Measurements from ENCODE around the gene RTCA. TPM values are rescaled to one million over a fixed set of nuclear protein-coding genes. Genes with fewer than 3 reads are reported as not detected.

RTCA gene
- polyA plus RNA-seq, 1 donor from 2014 or later = 95.2 TPM

DNA sequence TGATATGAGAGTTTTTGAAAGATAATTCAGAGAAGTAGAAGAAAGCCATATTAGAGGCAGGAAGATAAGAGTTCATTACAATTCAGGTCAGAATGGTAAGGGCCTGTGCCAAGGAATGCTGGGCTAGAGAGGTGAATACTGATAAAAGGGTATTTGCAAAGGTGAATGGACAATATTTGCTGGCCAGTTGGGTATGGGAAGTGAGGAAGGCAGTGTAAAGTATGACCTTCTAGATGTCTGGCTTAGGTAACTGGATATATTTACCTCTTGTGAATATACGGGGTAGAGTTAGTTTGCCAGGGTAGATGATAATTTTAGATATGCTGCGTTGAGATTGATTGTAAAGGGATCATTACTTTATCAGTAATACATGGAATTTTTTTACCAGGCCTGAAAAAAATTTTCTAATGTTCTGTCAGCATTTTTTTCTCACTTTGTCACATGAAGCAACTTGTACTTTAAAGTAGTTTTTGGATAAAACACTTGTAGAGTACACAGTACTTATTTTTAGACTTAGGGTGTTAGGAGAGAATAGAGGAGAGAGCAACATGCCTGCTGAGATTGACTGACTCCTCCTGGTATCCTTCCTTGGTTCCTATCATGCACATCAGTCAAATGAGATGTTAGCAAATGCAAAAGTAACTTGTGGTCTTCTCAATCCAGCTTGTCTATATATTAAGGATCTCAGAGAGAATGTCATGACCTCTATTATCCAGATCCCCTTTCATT, 14.1 kb downstream of the RTCA start:
- Histone ChIP-seq H3F3A (ENCODE audit: insufficient read depth, low read length, poor library complexity, severe bottlenecking) (no peaks in the 10 kb centered on the region), H2AFZ (ENCODE audit: low read depth, low read length) (no peak overlapping the region), H3K36me3 (ENCODE audit: insufficient read depth, low read length) (peaks cover 9% of the 10 kb centered on the region), H3K9me2 (ENCODE audit: insufficient read depth, low read length) (no peaks in the 10 kb centered on the region), H3K27ac (ENCODE audit: low read length) (no peak overlapping the region), H3K4me3 (ENCODE audit: low read length) (no peak overlapping the region), H3K4me2 (ENCODE audit: low read length) (no peak overlapping the region), H3K27me3 (ENCODE audit: insufficient read depth, low read depth, low read length) (no peaks in the 10 kb centered on the region), H3K9me3 (ENCODE audit: low read length) (no peaks in the 10 kb centered on the region), H4K20me1 (ENCODE audit: insufficient read depth) (no peaks in the 10 kb centered on the region), H3K79me2 (replicated peaks; ENCODE audit: insufficient read depth, low read length) (no peaks in the 10 kb centered on the region), H3K9ac (ENCODE audit: low read length) (no peak overlapping the region)
- TF ChIP-seq MXI1 (conservative IDR thresholded peaks at IDR 0.05; ENCODE audit: poor library complexity, severe bottlenecking) (no peak), EZH2 (IDR thresholded peaks at IDR 0.05; ENCODE audit: borderline replicate concordance, insufficient read depth, low read length, poor library complexity, severe bottlenecking) (no peak), SMC3 (conservative IDR thresholded peaks at IDR 0.05; ENCODE audit: poor library complexity) (no peak), RAD21 (conservative IDR thresholded peaks at IDR 0.05) (no peak), POLR2AphosphoS5 (IDR thresholded peaks at IDR 0.05) (no peak), CTCF (IDR thresholded peaks at IDR 0.05; ENCODE audit: poor library complexity, severe bottlenecking) (no peak), TAF1 (IDR thresholded peaks at IDR 0.05; ENCODE audit: low read depth) (no peak), EP300 (conservative IDR thresholded peaks at IDR 0.05; ENCODE audit: poor library complexity, severe bottlenecking) (no peak)
- TF ChIP-seq, protein P1, sequence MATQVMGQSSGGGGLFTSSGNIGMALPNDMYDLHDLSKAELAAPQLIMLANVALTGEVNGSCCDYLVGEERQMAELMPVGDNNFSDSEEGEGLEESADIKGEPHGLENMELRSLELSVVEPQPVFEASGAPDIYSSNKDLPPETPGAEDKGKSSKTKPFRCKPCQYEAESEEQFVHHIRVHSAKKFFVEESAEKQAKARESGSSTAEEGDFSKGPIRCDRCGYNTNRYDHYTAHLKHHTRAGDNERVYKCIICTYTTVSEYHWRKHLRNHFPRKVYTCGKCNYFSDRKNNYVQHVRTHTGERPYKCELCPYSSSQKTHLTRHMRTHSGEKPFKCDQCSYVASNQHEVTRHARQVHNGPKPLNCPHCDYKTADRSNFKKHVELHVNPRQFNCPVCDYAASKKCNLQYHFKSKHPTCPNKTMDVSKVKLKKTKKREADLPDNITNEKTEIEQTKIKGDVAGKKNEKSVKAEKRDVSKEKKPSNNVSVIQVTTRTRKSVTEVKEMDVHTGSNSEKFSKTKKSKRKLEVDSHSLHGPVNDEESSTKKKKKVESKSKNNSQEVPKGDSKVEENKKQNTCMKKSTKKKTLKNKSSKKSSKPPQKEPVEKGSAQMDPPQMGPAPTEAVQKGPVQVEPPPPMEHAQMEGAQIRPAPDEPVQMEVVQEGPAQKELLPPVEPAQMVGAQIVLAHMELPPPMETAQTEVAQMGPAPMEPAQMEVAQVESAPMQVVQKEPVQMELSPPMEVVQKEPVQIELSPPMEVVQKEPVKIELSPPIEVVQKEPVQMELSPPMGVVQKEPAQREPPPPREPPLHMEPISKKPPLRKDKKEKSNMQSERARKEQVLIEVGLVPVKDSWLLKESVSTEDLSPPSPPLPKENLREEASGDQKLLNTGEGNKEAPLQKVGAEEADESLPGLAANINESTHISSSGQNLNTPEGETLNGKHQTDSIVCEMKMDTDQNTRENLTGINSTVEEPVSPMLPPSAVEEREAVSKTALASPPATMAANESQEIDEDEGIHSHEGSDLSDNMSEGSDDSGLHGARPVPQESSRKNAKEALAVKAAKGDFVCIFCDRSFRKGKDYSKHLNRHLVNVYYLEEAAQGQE (IDR thresholded peaks at IDR 0.05; ENCODE audit: borderline replicate concordance) = no peak

DNA sequence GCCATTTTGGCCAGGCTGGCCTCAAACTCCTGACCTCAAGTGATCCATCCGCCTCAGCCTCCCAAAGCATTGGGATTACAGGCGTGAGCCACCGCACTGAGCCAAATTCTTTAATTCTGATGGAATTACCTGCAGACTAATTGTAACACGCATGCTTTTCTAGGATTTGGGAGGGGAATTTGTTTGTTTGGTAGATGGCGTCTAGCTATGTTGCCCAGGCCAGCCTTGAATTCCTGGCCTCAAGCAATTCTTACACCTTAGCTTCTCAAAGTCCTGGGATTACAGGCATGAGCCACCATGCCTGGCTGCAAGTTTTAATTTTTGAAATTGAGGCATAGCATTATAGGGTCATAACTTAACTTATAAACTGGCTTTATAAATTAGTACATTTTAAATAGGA, 18.6 kb downstream of the RTCA start:
- Histone ChIP-seq H3K79me2 (replicated peaks; ENCODE audit: insufficient read depth, low read length) (no peaks in the 10 kb centered on the region), H4K20me1 (ENCODE audit: insufficient read depth) (no peaks in the 10 kb centered on the region), H3K9me3 (ENCODE audit: low read length) (no peaks in the 10 kb centered on the region), H3K27ac (ENCODE audit: low read length) (no peak overlapping the region), H3K4me3 (ENCODE audit: low read length) (no peak overlapping the region), H3K27me3 (ENCODE audit: insufficient read depth, low read depth, low read length) (no peaks in the 10 kb centered on the region), H3K4me2 (ENCODE audit: low read length) (no peak overlapping the region), H3F3A (ENCODE audit: insufficient read depth, low read length, poor library complexity, severe bottlenecking) (no peaks in the 10 kb centered on the region), H3K36me3 (ENCODE audit: insufficient read depth, low read length) (peaks cover 3% of the 10 kb centered on the region), H3K9me2 (ENCODE audit: insufficient read depth, low read length) (no peaks in the 10 kb centered on the region), H2AFZ (ENCODE audit: low read depth, low read length) (no peak overlapping the region), H3K9ac (ENCODE audit: low read length) (no peak overlapping the region)
- TF ChIP-seq SMC3 (conservative IDR thresholded peaks at IDR 0.05; ENCODE audit: poor library complexity) (no peak), EP300 (conservative IDR thresholded peaks at IDR 0.05; ENCODE audit: poor library complexity, severe bottlenecking) (no peak), TAF1 (IDR thresholded peaks at IDR 0.05; ENCODE audit: low read depth) (no peak), MXI1 (conservative IDR thresholded peaks at IDR 0.05; ENCODE audit: poor library complexity, severe bottlenecking) (no peak), CTCF (IDR thresholded peaks at IDR 0.05; ENCODE audit: poor library complexity, severe bottlenecking) (no peak), EZH2 (IDR thresholded peaks at IDR 0.05; ENCODE audit: borderline replicate concordance, insufficient read depth, low read length, poor library complexity, severe bottlenecking) (no peak), RAD21 (conservative IDR thresholded peaks at IDR 0.05) (no peak), POLR2AphosphoS5 (IDR thresholded peaks at IDR 0.05) (no peak)
- TF ChIP-seq, protein P1 (IDR thresholded peaks at IDR 0.05; ENCODE audit: borderline replicate concordance) = no peak

Measured in neural cell (in vitro differentiated cells).